GM10847 (cell line): ENCODE results near the gene EIF2S2.

ENCODE experiments used
- POLR2A ChIP-seq: IDR thresholded peaks from 2 replicates; pipeline ENCODE4 v1.6.1; 2011; ENCODE audit not compliant: insufficient read length; ENCODE audit errors: extremely low read depth

EIF2S2 gene

DNA sequence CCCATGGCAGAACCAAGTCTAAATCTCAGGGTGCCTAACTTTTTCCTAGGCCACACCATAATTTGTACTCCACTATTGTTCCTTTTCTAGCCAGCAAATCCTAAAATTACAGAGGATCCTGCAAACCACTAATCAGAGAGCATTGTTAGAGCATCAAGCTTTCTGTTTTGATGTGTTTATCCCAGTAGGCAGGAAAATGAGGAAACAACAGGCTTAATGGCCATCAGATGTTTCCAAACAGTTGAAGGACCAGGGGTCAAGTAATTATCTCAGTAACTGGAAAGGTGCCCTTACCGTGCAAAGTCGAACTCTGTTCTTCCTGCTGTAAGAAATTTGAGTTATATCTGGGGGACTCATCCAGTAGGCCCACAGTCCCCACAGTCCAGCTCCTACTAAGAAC is 59.6 kb downstream of the EIF2S2 start:
- TF ChIP-seq POLR2A = no peak

DNA sequence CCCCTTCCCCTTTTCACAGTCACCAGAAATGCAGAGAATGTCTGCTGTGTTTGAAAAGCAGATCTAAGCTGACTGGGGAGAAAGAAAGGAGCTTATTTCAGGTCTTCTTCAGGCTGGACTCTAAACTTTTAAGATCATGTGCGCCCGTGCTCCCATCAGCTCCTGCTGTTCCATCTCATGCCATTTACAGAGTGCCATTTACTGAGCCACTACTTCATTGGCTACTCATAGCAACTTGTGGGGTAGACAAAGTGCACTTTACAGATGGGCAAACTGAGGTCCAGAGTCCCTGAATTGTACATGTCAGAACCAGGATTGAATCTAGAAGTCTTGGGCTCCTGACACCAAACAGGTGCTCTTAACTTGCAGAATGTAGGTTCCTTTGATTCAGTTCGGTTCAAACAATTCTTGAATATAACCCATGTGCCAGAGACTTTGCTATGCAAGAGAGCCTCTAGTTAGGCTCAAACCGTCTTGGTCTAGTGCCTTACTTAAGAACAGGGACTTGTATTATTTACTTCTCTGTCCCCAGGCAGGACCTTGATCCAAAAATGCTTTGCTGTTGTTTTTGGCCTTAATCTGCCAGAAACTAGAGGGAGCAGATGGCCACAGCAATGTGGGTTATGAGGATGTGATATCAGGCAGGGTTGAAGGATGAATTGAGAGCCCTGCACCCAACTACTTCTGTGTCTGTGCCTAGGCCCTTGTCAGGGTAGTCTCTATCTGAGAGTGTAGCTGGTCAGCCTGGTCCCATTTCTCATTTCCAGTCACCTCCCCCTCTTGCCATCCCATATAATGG is 61.9 kb downstream of the EIF2S2 start:
- no peak for TF ChIP-seq POLR2A

DNA sequence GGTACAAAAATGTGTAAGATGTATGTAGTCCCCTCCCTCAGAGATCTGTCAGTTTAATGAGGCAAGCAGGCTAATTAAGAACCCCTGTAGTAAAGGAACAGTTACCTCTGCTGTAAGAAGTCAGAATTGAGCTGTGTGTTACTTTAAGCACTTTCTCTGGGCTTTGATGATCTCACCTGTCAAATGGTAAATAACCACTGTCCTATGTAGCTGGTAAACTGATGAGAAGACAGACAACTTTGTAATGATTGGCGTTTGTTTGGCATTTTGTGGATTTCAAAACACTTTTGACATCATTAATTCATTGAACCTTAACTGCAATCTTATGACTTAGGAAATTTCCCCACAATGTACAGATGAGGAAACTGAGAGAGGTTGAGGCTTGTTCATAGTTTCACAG is 62.7 kb downstream of the EIF2S2 start:
- TF ChIP-seq POLR2A = no peak

DNA sequence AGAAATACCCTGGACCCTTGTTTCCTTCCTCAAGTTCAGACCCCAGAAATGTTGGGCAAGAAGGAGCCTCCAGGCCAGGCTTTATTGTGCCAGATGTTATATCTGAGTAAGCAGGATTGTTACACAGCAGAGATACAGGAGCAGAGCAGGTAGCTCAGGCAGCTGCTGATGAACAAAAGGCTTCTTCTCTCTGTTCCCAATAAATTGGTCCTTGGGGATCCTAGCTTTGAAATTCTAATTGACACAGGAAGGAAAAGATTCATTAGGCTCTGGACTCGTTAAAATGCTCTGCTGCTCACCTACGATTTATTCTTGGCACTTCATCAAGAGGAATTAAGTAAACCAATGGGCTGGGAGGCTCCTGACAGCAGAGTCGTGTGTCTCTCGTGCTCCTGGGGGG is 64.1 kb downstream of the EIF2S2 start:
- no peak for TF ChIP-seq POLR2A

DNA sequence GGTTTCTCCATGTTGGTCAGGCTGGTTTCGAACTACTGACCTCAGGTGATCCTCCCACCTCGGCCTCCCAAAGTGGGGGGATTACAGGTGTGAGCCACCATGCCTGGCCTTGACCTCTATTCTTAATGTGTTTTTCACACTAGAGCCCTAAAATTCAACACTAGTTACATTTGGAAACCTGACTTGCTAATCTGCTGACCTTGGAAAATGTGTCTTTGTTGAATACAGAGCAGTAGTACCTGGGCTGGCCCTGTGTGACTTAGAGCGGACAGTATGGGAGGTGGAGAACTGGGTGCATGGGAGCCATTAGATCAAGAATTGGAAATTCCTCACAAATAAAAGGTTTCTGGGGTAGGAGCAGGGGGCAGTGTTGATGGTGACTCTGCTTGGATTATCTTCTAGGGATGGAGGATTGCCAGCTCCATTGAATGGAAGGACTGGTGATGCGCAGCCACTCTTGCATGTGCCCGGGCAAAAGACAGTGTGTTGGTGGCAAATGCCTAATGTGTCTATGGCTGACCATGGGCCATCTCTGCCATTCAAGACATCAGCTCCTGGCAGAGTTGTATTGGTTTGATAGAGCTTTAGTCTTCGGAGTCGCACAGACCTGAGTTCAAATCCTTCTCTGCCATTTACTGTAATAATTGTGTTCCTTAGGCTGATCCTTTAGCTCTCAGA is 64.9 kb downstream of the EIF2S2 start:
- TF ChIP-seq POLR2A = no peak

DNA sequence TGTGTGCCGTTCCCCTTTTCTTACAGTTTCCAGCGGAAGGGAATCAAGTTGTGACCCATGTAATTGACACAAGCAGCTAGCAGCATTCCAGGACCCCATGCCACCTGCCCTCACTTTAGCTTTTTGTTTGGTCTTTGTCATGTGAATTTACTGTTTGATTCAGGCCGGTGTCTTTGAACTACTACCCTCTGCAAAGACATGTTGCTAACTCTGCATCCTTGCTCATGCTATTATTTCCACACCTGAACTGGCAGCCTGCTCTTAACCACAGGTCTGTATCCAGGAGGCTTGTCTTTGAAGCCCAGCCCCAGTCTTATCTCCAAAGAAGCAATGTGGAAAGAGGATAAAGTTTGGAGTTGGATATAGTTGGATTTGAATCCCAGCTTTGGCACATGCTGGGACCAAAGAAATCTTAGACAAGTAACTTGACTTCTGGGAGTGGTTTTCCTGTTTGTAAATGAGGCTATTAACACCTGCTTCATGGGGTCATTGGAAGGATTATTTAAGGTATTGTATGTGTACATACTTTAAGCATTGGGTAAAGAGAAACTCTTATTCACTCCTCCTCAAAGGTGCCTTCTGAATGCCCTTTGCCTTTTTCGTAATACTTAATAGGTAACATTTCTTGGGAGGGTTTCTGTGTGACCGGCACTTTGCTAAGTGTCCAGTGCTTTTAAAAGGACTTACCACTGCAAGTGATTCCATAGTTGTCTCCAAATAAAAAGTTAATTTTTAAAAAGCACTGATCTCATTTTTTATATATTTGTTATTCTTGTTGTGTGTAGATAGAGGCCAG is 65.9 kb downstream of the EIF2S2 start:
- TF ChIP-seq POLR2A = no peak

DNA sequence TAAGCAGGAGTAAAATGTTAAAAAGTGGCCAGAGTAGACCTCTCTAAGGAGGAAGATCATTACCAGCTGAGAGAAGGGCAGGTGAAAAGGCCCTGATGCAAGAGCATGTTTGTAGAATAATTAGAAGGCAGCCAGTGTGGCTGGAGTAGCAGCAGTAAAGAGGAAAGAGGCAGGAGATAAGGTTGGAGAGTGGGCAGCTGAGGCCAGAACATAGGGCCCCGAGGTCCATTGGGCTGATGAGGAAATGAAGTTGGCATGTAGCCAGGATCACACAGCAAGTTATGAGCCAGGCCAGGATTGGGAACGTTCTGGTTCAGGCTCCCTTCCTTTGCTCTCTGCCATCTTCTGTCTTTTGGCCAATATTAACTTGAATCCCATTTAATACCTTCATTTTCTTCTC is 66.7 kb downstream of the EIF2S2 start:
- TF ChIP-seq POLR2A = no peak

DNA sequence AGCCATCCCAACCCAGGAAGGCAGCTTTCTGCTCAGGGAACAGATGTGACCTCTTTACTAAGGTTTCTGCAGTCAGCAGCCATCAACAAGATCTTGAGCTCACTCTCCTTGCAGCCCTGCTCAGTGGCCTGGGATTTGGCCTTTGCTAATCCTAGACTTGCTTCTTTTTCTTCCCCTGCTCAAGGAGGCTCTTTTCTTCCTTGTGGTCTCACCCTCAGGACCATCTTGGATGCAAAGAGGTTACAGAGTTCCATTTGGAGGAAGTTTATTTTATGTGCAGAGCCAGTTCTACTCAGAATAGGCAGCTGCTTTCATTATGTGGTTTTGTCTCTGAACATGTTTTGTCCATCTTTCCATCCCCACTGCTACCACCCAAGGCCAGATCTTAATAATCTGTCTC is 69.0 kb downstream of the EIF2S2 start:
- TF ChIP-seq POLR2A = no peak

DNA sequence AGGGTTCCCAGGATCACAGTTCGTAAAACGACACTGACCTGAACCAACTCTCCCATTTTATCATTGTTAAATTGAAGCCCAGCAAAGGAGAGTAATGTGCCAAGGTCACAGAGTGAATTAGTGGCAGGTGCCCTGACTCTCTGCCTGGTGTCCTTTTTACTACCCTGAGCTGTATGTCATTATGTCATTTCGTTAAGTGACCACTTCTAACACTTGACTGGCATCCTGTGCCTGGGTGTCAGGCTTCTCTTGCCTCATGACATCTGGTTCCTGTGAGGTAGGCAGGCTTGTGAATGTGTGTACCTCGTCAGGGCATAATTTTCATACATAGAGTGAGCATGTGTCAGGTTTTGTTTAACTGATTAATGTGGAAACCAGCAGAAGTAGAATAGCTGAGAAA is 69.8 kb downstream of the EIF2S2 start:
- TF ChIP-seq POLR2A = no peak

DNA sequence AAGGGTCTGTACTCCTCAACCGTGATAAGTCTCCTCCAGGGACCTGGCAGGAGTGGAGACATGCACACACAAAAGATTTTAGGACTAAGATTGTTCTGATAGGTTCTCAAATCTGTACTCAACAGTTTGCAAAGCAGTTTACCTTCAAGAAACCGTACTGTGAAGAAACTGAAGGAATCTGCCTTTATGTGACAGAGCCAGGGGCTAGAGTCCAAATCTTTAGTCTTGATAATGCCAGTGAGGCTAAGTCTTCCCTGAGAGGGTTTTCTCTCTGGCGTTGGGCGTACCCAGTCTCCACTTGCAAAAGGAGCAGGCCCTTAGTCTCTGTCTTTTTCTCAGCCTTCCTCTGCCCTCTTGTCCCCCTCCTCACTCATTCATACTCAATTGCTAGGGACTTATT is 70.8 kb downstream of the EIF2S2 start:
- no peak for TF ChIP-seq POLR2A

DNA sequence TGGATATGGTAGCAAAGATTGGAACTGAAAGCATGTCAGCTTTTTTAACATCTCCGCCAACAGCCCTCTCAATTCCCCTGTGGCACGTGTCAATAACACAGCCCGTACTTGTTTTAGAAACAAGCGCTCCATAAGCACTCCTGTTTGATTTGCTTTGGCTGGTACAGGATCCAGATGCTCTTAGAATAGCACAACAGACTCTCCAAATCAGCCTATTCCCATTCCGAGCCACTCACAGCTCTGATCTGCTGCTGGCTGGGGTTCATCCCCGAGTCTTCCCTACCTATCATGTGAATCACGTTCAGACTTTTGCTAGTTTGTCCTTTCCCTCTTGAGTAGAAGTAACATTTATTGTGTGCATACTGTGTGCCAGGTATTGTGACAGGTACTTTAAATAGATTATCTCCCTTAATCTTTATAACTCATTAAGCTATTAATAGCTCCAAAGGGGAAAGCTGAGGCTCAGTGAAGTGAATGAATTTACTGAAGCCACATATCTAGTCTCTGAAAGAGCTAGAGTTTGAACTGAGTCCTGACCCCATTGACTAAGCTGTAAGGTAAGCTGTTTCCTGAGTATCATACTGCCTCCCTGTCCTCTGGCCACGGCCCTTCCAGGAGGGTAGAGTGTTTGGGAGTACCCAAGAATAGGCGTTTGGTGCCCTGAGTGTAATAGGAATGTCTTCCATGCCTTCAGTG is 71.6 kb downstream of the EIF2S2 start:
- TF ChIP-seq POLR2A = no peak
